Astrocyte (in vitro differentiated cells and primary cell): ENCODE results near the gene UBTD2. TPM values are rescaled to one million over a fixed set of nuclear protein-coding genes. Genes with fewer than 3 reads are reported as not detected.

Source experiments
- DNase-seq: peaks from one replicate; pipeline ENCODE4 v3.0.0-alpha.2; 2010; ENCODE audit warnings: low read depth
- FAIRE-seq: peaks from 2 replicates; lab custom pipeline; 2011; peaks lifted over from hg19 to GRCh38; lab: Jason Lieb, UNC
- H2AFZ ChIP-seq: 2 replicates; pipeline ENCODE4 v1.6.0; 2012; ENCODE audit warnings: low read depth, low read length, inconsistent platforms
- H3K27ac ChIP-seq: 2 replicates; pipeline ENCODE4 v1.5.1; 2011; ENCODE audit warnings: low read depth, low read length, inconsistent platforms
- H3K27me3 ChIP-seq: 2 replicates; pipeline ENCODE4 v1.6.0; 2011; ENCODE audit warnings: low read length, inconsistent platforms; ENCODE audit not compliant: insufficient read depth
- H3K36me3 ChIP-seq: 2 replicates; pipeline ENCODE4 v1.5.1; 2011; ENCODE audit warnings: low read length, inconsistent platforms; ENCODE audit not compliant: insufficient read depth
- H3K4me1 ChIP-seq: 2 replicates; pipeline ENCODE4 v1.5.1; 2011; ENCODE audit warnings: low read length, inconsistent platforms; ENCODE audit not compliant: insufficient read depth
- H3K4me2 ChIP-seq: 2 replicates; pipeline ENCODE4 v1.6.0; 2012; ENCODE audit warnings: low read length, inconsistent platforms
- H3K4me3 ChIP-seq: 2 replicates; pipeline ENCODE4 v1.5.1; 2011; ENCODE audit warnings: low read depth, mild to moderate bottlenecking, low read length, inconsistent platforms; ENCODE audit not compliant: insufficient read depth
- H3K79me2 ChIP-seq: 2 replicates; pipeline ENCODE4 v1.6.0; 2012; ENCODE audit warnings: mild to moderate bottlenecking, low read length, inconsistent platforms; ENCODE audit not compliant: insufficient read depth
- H3K9ac ChIP-seq: 2 replicates; pipeline ENCODE4 v1.6.0; 2012; ENCODE audit warnings: mild to moderate bottlenecking, low read length, inconsistent platforms
- H3K9me3 ChIP-seq: 2 replicates; pipeline ENCODE4 v1.5.1; 2012; ENCODE audit warnings: low read depth, mild to moderate bottlenecking, low read length, inconsistent platforms; ENCODE audit not compliant: insufficient read depth
- H4K20me1 ChIP-seq: 2 replicates; pipeline ENCODE4 v1.6.0; 2012; ENCODE audit warnings: low read length, inconsistent platforms; ENCODE audit not compliant: insufficient read depth
- H3K27ac Mint-ChIP-seq: one replicate; pipeline ENCODE4 v1.8.0; 2021; ENCODE audit warnings: mild to moderate bottlenecking, mixed read lengths; ENCODE audit not compliant: unreplicated experiment
- H3K27me3 Mint-ChIP-seq: one replicate; pipeline ENCODE4 v1.8.0; 2021; ENCODE audit warnings: low read depth, mixed read lengths; ENCODE audit not compliant: unreplicated experiment
- H3K36me3 Mint-ChIP-seq: one replicate; pipeline ENCODE4 v1.8.0; 2021; ENCODE audit warnings: low read depth, mixed read lengths; ENCODE audit not compliant: unreplicated experiment
- H3K4me1 Mint-ChIP-seq: one replicate; pipeline ENCODE4 v1.8.0; 2021; ENCODE audit warnings: low read depth, mixed read lengths; ENCODE audit not compliant: unreplicated experiment
- H3K4me3 Mint-ChIP-seq: one replicate; pipeline ENCODE4 v1.8.0; 2021; ENCODE audit warnings: mild to moderate bottlenecking, moderate library complexity, mixed read lengths; ENCODE audit not compliant: unreplicated experiment
- H3K9me3 Mint-ChIP-seq: one replicate; pipeline ENCODE4 v1.8.0; 2021; ENCODE audit warnings: mild to moderate bottlenecking, mixed read lengths; ENCODE audit not compliant: unreplicated experiment
- CTCF ChIP-seq: IDR thresholded peaks from 2 replicates; pipeline ENCODE4 v1.5.1; 2011; ENCODE audit warnings: low read depth, mild to moderate bottlenecking, inconsistent platforms, low read length, moderate library complexity; ENCODE audit not compliant: insufficient read depth
- EZH2 ChIP-seq: IDR thresholded peaks from 2 replicates; pipeline ENCODE4 v1.6.1; 2012; ENCODE audit warnings: mild to moderate bottlenecking, low read length, inconsistent platforms; ENCODE audit not compliant: insufficient read depth
- total RNA-seq: library from RNA; stranded (reverse); gene quantifications from 2 replicates; pipeline ENCODE4 v1.2.1, GENCODE V29; 2021

The UBTD2 gene
- total RNA-seq, 1 donor from 2014 or later, result 34.2 TPM

DNA sequence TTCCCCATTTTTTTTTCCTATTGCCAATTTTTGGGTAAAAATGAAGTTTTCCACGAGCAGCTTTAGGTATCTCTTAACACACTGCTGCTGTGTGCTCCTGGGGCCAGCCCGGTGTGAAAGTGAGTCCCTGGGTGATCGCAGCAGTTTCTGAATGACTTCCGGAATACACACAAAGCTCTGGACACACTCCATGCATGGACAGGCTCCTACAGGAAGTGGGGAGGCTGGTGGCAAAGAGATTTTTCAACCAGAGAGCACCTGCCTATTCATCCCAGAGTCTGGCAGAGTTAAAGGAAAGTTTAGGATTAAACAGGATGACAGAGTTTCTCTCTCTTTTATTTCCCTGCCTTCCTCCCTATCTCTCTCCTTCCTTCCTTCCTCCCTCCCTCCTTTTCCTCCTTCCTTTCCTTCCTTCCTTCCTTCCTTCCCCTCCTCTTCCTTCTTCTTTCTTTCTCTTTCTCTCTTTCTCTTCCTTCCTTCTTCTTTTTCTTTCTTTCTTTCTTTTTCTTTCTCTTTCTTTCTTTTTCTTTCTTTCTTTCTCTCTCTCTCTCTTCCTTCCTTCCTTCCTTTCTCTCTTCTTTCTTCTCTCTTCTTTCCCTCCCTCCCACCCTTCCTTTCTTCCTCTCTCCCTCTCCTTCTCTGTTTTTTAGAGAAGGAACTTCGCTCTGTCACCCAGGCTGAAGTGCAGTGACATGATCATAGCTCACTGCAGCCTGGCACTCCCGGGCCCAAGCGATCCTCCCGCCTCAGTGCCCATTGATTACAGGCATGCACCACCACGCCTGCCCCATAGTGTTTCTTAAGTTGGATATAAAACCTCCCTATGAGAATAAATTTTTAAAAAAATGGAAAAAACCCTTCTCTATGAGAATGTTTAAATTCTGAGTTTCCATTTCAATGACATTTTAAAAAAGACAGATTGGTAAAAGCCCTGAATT is 38.7 kb upstream of the UBTD2 start:
- no peaks in the 10 kb centered on the region for H3K9me3 Mint-ChIP-seq
- no peak overlapping the region for H2AFZ ChIP-seq

DNA sequence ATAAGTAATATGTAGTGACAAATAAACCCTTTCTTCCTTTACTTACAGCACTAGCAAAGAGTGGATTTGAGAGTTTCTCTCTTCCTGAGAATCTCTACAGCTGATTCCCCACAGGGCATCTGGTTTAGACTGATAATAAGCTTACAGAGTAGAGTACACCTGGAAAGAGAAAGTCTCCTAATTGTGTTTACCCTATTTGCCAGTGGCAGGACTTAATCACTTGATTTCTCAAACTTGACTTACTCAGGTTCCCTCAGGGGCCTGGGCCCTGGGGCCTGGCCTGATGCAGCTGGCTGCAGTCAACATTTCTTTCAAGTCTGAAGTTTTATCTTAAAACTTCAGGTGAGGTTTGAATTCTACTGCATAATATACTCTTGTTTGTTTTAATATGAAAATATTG is 38.0 kb upstream of the UBTD2 start:
- H3K4me1 ChIP-seq, result no peaks in the 10 kb centered on the region
- H3K4me3 ChIP-seq, result no peak overlapping the region
- H3K27me3 ChIP-seq, result no peaks in the 10 kb centered on the region
- no peaks in the 10 kb centered on the region for H4K20me1 ChIP-seq
- H3K27me3 Mint-ChIP-seq, result no peaks in the 10 kb centered on the region
- no peaks in the 10 kb centered on the region for H3K4me1 Mint-ChIP-seq
- FAIRE-seq (no peak), DNase-seq (no peak)
- no peaks in the 10 kb centered on the region for H3K9me3 ChIP-seq
- TF ChIP-seq EZH2 (no peak), CTCF (no peak)
- no peak overlapping the region for H3K27ac ChIP-seq
- H3K27ac Mint-ChIP-seq, result no peak overlapping the region
- H3K9ac ChIP-seq, result no peak overlapping the region
- no peaks in the 10 kb centered on the region for H3K36me3 ChIP-seq
- H3K4me2 ChIP-seq, result no peak overlapping the region
- no peak overlapping the region for H3K4me3 Mint-ChIP-seq
- H3K79me2 ChIP-seq, result no peaks in the 10 kb centered on the region
- H3K36me3 Mint-ChIP-seq, result no peaks in the 10 kb centered on the region
- H2AFZ ChIP-seq, result no peak overlapping the region
- H3K9me3 Mint-ChIP-seq, result no peaks in the 10 kb centered on the region

More for the DNA sequence above, 38.7 kb upstream of the UBTD2 start:
- TF ChIP-seq EZH2 (no peak), CTCF (no peak)
- no peak for FAIRE-seq
- Histone ChIP-seq H3K4me2 (no peak overlapping the region), H3K27me3 (no peaks in the 10 kb centered on the region), H3K36me3 (no peaks in the 10 kb centered on the region), H3K27ac (no peak overlapping the region), H3K4me1 (no peaks in the 10 kb centered on the region), H3K9me3 (no peaks in the 10 kb centered on the region), H3K4me3 (no peak overlapping the region), H3K79me2 (no peaks in the 10 kb centered on the region), H3K9ac (no peak overlapping the region), H4K20me1 (no peaks in the 10 kb centered on the region)
- no peaks in the 10 kb centered on the region for H3K36me3 Mint-ChIP-seq
- H3K4me3 Mint-ChIP-seq, result no peak overlapping the region
- no peaks in the 10 kb centered on the region for H3K4me1 Mint-ChIP-seq
- H3K27me3 Mint-ChIP-seq, result no peaks in the 10 kb centered on the region
- DNase-seq, result no peak
- H3K27ac Mint-ChIP-seq, result no peak overlapping the region
